GOT3 (cell line): ENCODE measurements around the gene PER2.

Experiments
- DNase-seq: peaks from one replicate; lab custom pipeline; 2025; ENCODE audit warnings: mixed read lengths; lab: John Stamatoyannopoulos, UW

Gene PER2

DNA sequence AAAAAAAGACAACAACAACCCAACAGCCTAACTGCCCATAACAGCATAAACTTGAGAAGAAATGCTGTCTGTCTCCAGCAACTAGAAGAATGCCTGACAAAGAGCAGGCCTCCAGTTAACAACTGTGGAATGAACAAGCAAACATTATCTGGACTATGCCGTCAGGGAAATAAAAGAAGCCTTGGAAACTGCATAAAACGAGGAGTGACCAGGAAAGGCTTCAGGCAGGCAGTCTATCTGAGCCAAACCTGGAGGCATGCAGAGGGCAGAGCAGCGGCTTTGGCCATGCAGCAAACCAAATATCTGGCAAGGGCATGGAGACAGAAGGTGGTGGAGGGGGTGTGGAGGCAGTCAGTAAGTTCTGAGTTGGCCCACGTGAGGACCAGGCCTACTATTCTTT lies 59.7 kb downstream of the PER2 start:
- DNase-seq, result no peak

DNA sequence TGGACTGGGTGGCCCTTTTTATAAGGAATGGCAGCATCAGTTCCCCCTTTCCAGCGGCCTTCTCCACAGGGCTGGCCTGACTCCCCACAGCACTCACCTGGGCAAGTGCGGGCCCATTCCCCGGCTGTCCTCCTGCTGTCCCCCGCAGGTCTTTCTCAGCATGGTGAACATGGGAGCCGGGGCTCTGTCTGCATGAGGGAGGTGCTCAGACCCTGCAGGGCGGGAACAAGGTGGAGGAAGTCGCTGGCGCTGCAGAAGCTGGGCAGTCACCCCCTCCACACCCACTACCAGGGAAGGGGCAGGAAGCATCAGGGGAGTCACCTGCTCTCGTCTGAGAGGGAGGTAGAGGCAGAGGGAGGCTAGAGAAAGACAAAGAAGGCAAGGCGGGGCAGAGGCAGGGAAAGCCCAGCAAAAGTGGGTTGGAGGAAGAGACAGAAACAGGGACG lies 60.8 kb downstream of the PER2 start:
- no peak for DNase-seq

DNA sequence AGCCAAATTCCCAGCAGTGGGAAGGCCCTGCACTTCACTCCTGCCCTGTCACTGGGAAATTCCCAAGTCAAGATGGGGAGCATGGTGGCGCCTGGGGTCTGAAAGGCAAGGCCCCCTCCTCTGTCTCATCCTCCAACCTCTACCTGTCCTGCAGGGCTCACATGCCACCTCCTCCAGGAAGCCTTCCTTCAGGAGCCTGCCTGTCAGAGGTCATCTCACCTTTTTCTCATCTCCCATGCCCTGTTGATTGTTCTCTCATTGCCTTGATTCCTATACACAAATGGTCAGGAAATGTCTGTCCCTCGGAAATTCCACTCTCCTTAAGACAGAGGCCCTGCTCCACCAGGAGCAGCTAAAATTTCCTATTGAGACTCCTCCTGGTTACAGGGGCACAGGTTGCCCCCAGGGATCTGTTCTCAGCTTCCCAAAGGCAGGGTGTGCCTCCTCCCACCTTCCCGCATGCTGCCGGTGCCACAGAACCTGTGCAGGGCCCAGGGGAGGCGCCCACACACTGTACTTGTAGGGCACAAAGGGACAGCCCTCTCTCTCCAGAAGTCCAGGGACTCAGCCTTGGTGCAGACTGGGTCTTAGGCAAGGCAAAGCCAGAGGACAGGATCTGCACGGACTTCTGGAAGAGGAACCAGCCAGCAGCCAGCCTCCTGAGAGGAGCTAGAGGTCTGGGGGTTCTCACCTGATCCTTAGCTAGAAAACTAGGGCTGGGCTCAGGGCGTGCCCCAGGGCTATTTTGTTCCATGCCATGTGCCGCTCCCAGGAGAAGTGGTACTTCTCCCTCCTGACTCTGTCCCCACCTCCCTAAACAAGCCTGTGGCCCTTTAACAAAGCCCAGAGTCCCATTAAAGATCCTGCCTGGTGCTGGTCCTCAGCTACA lies 61.5 kb downstream of the PER2 start:
- DNase-seq, result no peak

DNA sequence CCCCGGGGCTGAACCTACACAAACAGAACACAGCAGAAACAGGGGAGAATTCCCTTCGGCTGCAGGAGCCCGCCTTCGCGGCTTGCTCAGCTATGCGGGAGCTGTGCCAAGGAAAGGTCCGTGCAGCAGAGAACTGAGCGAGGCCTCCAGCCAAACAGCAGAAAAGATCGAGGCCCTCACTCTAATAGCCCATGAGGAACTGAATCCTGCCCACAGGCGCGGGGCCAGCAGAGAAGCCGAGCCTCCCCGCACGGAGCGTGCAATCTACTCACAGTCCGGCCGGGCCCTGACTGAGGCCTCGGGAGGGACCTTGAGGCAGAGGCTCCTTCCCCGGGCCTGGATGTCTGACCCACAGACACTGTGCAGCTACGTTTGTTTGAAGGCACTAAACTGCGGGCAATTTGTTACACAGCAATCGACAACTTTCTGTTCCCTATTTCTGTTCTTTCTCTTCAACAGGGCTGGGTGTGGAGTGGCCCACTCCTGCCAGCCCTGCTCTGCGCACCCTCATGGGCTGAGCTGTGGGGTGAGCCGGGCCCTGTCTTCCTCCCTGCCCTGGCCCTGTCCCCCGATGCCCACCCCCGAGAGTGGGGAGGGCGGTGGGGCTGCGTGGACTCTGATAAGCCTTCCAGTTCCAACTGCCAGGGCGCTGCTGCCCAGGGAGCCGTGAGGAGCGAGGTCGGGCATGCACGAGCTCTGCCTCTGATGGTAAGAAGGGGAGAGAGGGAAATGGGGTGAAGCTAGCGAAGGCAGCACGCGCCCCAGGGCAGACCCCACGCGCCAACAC lies 62.3 kb downstream of the PER2 start:
- no peak for DNase-seq

GRCh38 chr2:238225121-238225520 lies 63.3 kb downstream of the PER2 start:
- no peak for DNase-seq

- no peak for DNase-seq
Observed at GRCh38 chr2:238224356-238225035, 63.9 kb downstream of the PER2 start.

DNA sequence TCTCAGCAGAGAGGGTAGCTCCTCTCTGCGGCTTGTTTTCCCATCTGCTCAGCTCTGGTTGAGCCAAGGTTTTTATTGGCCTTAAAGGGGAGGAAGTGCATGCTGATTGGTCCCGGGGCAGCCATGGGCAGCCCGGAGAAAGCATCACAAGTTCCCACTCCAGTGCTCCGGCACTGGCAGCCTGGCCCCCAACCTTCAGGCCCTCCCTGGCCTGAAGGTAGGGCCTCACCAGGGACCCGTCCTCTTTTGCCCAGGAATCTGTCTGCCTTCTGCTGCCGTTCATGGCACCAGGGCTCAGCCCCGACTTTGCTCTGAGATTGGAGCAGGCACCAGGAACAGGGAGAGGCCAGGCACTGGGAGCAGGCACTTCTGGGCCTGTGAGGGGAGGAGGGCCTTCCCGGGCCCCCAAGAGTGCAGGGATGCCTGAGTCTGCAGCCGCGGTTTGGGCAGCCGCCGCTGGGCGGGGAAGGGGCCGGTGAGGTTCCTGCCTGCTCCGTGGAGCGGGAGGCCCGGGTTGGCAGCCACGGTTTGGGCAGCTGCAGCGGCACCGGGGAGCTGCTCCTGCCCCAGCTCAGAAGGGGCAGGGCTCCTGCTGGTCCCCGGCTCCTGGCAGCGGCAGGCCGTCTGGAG lies 67.4 kb downstream of the PER2 start:
- no peak for DNase-seq

DNA sequence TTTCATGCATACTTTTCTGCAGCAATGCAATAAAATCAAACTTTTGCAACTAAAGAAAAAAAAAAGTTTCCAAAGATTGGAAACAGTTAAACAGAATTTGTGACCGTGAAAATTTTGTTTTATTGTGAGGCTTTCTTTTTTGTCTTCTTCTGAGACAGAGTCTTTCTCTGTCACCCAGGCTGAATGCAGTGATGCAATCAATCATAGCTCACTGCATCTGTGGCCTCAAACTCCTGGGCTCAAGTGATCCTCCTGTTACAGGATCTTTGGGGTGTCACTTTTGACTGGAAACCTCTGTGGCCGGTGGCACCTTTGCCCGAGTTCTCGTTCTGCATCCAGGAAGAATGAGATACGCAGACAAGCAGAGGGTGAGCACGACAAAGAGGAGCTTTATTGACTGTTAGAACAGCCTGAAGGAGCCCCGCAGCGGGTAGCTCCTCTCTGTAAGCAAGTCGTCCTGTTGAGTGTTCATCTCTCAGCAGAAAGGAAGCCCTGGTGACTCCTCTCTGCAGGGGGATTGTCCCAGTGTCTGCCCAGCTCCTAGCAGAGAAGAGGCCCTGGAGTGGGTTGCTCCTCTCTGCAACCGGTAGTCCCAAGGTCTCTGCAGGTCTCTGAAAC lies 68.0 kb downstream of the PER2 start:
- no peak for DNase-seq

DNA sequence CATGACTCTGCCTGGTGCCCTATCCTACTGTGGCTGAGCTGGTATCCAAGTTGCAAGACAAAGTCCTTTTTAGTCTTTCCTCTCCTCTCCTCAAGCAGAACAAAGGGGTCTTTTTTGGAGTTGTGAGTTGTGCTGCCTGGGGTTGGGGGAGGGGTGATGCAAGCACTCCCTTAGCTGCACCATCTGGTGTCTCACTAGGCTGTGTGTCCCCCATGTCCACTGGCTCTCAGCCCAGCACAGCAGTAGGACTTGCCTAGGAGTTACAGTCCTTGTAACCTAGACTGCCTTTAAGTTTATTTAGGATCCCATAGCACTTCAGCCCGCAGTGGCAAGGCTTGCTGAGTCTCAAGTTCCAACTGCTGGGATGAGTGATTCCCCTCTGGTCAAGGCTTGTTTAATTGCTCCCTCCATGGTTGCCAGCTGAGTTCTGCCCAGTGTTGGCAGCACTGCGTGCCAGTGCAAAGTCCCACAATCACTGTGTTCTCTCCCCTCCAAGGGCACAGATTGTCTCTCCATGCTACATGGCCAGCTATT lies 71.7 kb downstream of the PER2 start:
- no peak for DNase-seq

- no peak for DNase-seq
Observed at GRCh38 chr2:238207006-238207405, 81.4 kb downstream of the PER2 start.

DNA sequence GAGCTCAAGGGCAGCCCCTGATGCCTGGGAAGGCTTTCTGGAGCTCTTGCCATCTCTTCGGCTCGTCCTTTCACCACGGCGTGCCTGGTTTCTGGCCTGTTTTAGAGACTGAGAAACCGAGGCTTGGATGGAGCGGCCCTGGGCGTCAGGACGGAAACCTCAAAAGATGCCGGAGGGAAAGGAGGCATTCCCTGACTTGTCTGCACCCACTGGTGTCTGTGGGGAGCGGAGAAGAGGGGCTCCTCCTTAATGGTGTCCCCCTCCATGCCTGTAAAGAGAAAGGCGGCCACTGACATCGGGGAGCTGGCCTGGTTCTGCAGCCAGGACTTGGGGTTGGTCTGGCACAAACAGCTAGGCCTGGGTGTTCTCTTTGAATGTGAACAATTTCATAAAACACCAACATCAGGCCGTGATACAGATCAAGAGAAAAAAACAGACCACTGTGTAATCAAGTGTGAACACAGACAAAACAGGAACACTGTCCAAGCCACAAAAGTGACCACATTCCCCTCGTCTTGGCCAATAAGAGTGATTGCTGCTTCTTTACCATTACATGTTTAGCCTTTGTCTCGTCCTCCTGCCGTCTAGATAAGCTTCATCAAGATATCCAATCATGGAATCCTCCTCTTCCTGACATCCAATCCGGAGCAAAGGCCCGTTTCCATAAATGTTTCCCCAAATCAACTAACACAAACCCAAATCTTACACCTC lies 84.3 kb downstream of the PER2 start:
- DNase-seq, result no peak

DNA sequence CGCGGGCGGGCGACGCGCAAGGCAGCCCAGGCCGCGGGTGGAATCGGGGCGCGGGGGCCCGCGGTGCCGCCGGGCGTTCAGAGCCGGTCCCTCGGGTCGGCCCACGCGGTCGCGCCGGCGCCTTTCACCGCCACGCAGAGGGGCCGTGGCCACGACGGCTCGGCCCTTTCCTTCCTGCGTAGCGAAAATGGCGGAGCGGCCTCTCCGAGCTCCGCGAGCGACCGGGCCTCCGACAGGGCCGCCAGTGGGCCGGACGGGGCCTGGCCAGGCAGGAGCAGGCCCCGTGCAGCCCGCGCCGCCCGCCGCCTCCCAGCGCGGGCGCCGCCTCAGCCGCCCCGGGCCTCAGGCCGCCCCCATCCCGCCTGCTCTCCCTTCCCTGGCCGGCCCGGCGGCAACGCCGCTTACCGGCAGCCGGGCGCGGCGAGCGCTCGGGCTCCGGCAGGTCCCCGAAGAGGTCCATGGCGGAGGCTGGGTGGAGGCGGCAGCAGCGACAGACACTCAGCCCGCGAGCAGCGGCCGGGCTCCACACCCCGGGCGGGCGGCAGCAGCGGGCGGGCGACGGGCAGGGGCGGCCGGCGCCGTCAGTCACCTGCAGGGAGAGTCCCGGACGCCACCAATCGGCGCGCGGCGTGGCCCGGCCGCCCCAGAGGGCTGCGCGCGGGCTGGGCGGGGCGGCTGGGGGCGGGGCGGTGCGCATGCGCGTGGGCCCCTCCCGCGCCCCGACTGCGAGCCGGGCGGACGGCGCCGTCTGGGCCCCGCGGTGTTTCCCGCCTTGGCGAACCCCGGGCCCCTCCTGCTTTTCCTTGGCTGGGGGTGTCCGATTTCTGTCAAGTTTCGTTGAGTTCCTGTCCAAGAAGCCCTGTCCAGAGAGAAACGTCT lies 85.1 kb downstream of the PER2 start, which contains the start of gene ILKAP:
ILKAP (minus strand) TSS at position 602 of the 879 bp plus-strand sequence; CDS start at position 460, 142 bp downstream.
- peak; percentile 46 for DNase-seq

- DNase-seq, result no peak
Observed at GRCh38 chr2:238202326-238203093, 85.9 kb downstream of the PER2 start.
